Sigmoid colon (tissue), 7 donors: ENCODE measurements around the gene CEP95. TPM values are rescaled to one million over a fixed set of nuclear protein-coding genes. Genes with fewer than 3 reads are reported as not detected.

Source experiments
- DNase-seq: peaks from one replicate; pipeline ENCODE4 v3.0.0-alpha.2; 2019
- H3K27ac ChIP-seq, 4 donors: fragments of 200-600 bp; sonication (generic); one replicate each; pipeline ENCODE4 v1.5.1; 2016 to 2019; ENCODE audit warnings: mild to moderate bottlenecking in 1 of 4
- H3K27me3 ChIP-seq, 3 donors: fragments of 200-600 bp; sonication (generic); one replicate each; pipeline ENCODE4 v1.5.1; 2019; ENCODE audit warnings: mild to moderate bottlenecking in 1 of 3
- H3K36me3 ChIP-seq, 4 donors: fragments of 200-600 bp; sonication (generic); one replicate each; pipeline ENCODE4 v1.5.1; 2016 to 2019
- H3K4me1 ChIP-seq, 4 donors: fragments of 200-600 bp; sonication (generic); one replicate each; pipeline ENCODE4 v1.5.1; 2017 to 2019
- H3K4me3 ChIP-seq, 4 donors: fragments of 200-600 bp; sonication (generic); one replicate each; pipeline ENCODE4 v1.5.1; 2017 to 2019; ENCODE audit warnings: mild to moderate bottlenecking in 2 of 4, moderate library complexity in 1 of 4
- H3K9me3 ChIP-seq, 4 donors: fragments of 200-600 bp in 3 of 4; sonication (generic) in 3 of 4; one replicate each; pipeline versions ENCODE4 v1.5.1 to v1.6.1; 2013 to 2019
- CTCF ChIP-seq, 4 experiments: fragments of 450-650 bp in 3 of 4; fragments of 200-600 bp in 1 of 4; IDR thresholded peaks; one replicate each; pipeline ENCODE4 v1.5.1; 2016 to 2019; ENCODE audit warnings: antibody characterized with exemption in 4 of 4, mild to moderate bottlenecking in 3 of 4, moderate library complexity in 2 of 4
- EP300 ChIP-seq, 4 donors: sonication (generic); formaldehyde crosslinking; IDR thresholded peaks; one replicate each; pipeline ENCODE4 v1.6.1; 2017; ENCODE audit warnings: antibody characterized with exemption in 4 of 4
- POLR2A ChIP-seq, 2 donors: fragments of 450-650 bp; IDR thresholded peaks; one replicate each; pipeline ENCODE4 v1.6.1; 2016; ENCODE audit warnings: antibody characterized with exemption in 2 of 2, mild to moderate bottlenecking in 2 of 2, moderate library complexity in 2 of 2
- POLR2AphosphoS5 ChIP-seq, 4 donors: sonication (generic); formaldehyde crosslinking; IDR thresholded peaks; one replicate each; pipeline ENCODE4 v1.6.1; 2017; ENCODE audit warnings: antibody characterized with exemption in 4 of 4
- WGBS, 2 donors: extraction: QIAGEN DNeasy Blood & Tissue Kit; methylation state at CpG; one replicate each; pipeline ENCODE4 v1.1.7; 2013; 5-methylcytosine and 5-hydroxymethylcytosine counted together
- intact Hi-C: fragments of 100-400 bp; cut with DNase I; formaldehyde crosslinking; loops from one replicate; pipeline ENCODE4 v1.15.1; 2023
- polyA plus RNA-seq, 3 donors: library from polyadenylated mRNA; stranded (reverse); fragments of 200-250 nt; gene quantifications; one replicate each; pipeline ENCODE4 v1.2.3, GENCODE V29; 2013
- total RNA-seq, 4 donors: library from RNA; depleted of rRNA; stranded (reverse); fragments of >200 nt; gene quantifications; one replicate each; pipeline ENCODE4 v1.1.0, GENCODE V29; 2016
- donor health status: healthy with polysubstance abuse.
- donor health status: Bipolar disorder and iron deficiency.
- donor health status: healthy.

CEP95 gene
- total and polyA plus RNA-seq, 7 donors, result 13.2 to 74.5 (median 34.9) TPM

GRCh38 chr17:64515419-64515818 lies 8.6 kb downstream of the CEP95 start:
- no peaks in the 10 kb centered on the region for H3K27me3 ChIP-seq
- peaks cover 11 to 99% (median 31%) of the 10 kb centered on the region in 4 donors for H3K36me3 ChIP-seq
- H3K4me1 ChIP-seq, result no peaks in the 10 kb centered on the region
- H3K4me3 ChIP-seq, result no peak overlapping the region
- intact Hi-C loops, result loop anchor here (5.0 kb wide), 1 partner anchor 42 kb away; no protein-coding TSS in a partner anchor
- 85 to 91% methylated on average over 2 of the region's 2 CpGs for WGBS, 2 donors
- no peak for DNase-seq
- TF ChIP-seq CTCF (IDR thresholded peaks at IDR 0.05) (no peak), POLR2A (IDR thresholded peaks at IDR 0.05) (no peak), EP300 (IDR thresholded peaks at IDR 0.05) (no peak), POLR2AphosphoS5 (IDR thresholded peaks at IDR 0.05) (no peak)
- H3K9me3 ChIP-seq, result no peaks in the 10 kb centered on the region
- no peak overlapping the region for H3K27ac ChIP-seq

GRCh38 chr17:64515829-64516228 lies 9.1 kb downstream of the CEP95 start:
- no peaks in the 10 kb centered on the region for H3K4me1 ChIP-seq
- no peak for TF ChIP-seq CTCF (IDR thresholded peaks at IDR 0.05)
- TF ChIP-seq POLR2A (IDR thresholded peaks at IDR 0.05), result no peak
- TF ChIP-seq POLR2AphosphoS5 (IDR thresholded peaks at IDR 0.05), result no peak
- TF ChIP-seq EP300 (IDR thresholded peaks at IDR 0.05), result no peak
- no peaks in the 10 kb centered on the region for H3K27me3 ChIP-seq
- peaks cover 11 to 99% (median 28%) of the 10 kb centered on the region in 4 donors for H3K36me3 ChIP-seq
- no peaks in the 10 kb centered on the region for H3K9me3 ChIP-seq
- H3K4me3 ChIP-seq, result no peak overlapping the region
- 95 to 98% methylated on average over 1 of the region's 1 CpG for WGBS, 2 donors
- DNase-seq, result no peak
- H3K27ac ChIP-seq, result no peak overlapping the region
- intact Hi-C loops, result loop anchor here (5.0 kb wide), 1 partner anchor 41 kb away; no protein-coding TSS in a partner anchor

GRCh38 chr17:64519601-64520000 lies 12.8 kb downstream of the CEP95 start:
- no peaks in the 10 kb centered on the region for H3K27me3 ChIP-seq
- no peak overlapping the region for H3K27ac ChIP-seq
- no peak for DNase-seq
- no peak overlapping the region for H3K4me3 ChIP-seq
- intact Hi-C loops, result loop anchor here (5.0 kb wide), 1 partner anchor 38 kb away; no protein-coding TSS in a partner anchor
- no peaks in the 10 kb centered on the region for H3K4me1 ChIP-seq
- no peak for TF ChIP-seq POLR2A (IDR thresholded peaks at IDR 0.05)
- no peak for TF ChIP-seq EP300 (IDR thresholded peaks at IDR 0.05)
- no peak for TF ChIP-seq CTCF (IDR thresholded peaks at IDR 0.05)
- no peak for TF ChIP-seq POLR2AphosphoS5 (IDR thresholded peaks at IDR 0.05)
- WGBS, 2 donors, result 94% methylated on average over 6 of the region's 6 CpGs
- H3K9me3 ChIP-seq, result no peaks in the 10 kb centered on the region
- H3K36me3 ChIP-seq, result peaks cover 18 to 99% (median 37%) of the 10 kb centered on the region in 4 donors

- Histone ChIP-seq H3K4me3 (no peak overlapping the region), H3K27ac (no peak overlapping the region), H3K9me3 (no peaks in the 10 kb centered on the region), H3K36me3 (peaks cover 21 to 99% (median 43%) of the 10 kb centered on the region in 4 donors), H3K27me3 (no peaks in the 10 kb centered on the region), H3K4me1 (no peaks in the 10 kb centered on the region)
- intact Hi-C loops, result no loop called here
- no peak for TF ChIP-seq CTCF (IDR thresholded peaks at IDR 0.05)
- TF ChIP-seq EP300 (IDR thresholded peaks at IDR 0.05), result no peak
- no peak for TF ChIP-seq POLR2AphosphoS5 (IDR thresholded peaks at IDR 0.05)
- TF ChIP-seq POLR2A (IDR thresholded peaks at IDR 0.05), result no peak
- no peak for DNase-seq
- 95% methylated on average over 6 of the region's 6 CpGs for WGBS, 2 donors
These were observed 13.6 kb downstream of the CEP95 start for GRCh38 chr17:64520359-64520758.

GRCh38 chr17:64527914-64528313 lies 21.1 kb downstream of the CEP95 start:
- no peak overlapping the region for H3K4me3 ChIP-seq
- no peaks in the 10 kb centered on the region for H3K4me1 ChIP-seq
- H3K9me3 ChIP-seq, result no peaks in the 10 kb centered on the region
- no peak for DNase-seq
- WGBS, 2 donors, result 95 to 98% methylated on average over 2 of the region's 2 CpGs
- intact Hi-C loops, result no loop called here
- no peak for TF ChIP-seq POLR2AphosphoS5 (IDR thresholded peaks at IDR 0.05)
- no peak for TF ChIP-seq POLR2A (IDR thresholded peaks at IDR 0.05)
- TF ChIP-seq CTCF (IDR thresholded peaks at IDR 0.05), result no peak
- TF ChIP-seq EP300 (IDR thresholded peaks at IDR 0.05), result no peak
- H3K36me3 ChIP-seq, result peaks cover 32 to 100% (median 85%) of the 10 kb centered on the region in 4 donors
- no peaks in the 10 kb centered on the region for H3K27me3 ChIP-seq
- H3K27ac ChIP-seq, result no peak overlapping the region
